ENCODE data around the gene ARPC5.

ARPC5 gene

GRCh38 chr1:183585038-183585437 is 50.5 kb downstream of the ARPC5 start:
- DNase-seq (ENCODE audit: low spot score): no peak

DNA sequence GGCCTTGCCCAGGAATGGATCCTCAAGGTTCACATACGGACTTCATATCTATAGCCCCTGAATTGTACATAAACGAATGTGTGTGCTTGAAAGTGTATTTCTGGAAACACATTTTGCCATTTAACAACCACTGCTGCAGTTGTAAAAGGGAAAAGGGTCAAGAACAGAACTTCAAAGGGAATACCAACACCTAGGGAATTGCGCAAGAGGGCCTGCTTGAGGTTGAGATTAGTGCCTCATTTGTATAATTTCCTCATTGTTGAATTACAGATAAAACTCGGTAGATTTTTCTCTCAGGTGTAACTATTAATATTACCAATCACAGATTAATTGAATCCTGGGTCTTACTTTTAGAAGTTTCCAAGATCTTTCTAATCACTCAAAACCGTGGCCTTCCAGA is 51.4 kb downstream of the ARPC5 start:
- DNase-seq (ENCODE audit: low spot score): no peak

GRCh38 chr1:183583466-183583865 is 52.1 kb downstream of the ARPC5 start:
- DNase-seq (ENCODE audit: low spot score): no peak

- no peak for DNase-seq (ENCODE audit: low spot score)
These were observed 53.4 kb downstream of the ARPC5 start for GRCh38 chr1:183582021-183582713.

GRCh38 chr1:183580281-183580682 is 55.3 kb downstream of the ARPC5 start:
- DNase-seq (ENCODE audit: low spot score): no peak

DNA sequence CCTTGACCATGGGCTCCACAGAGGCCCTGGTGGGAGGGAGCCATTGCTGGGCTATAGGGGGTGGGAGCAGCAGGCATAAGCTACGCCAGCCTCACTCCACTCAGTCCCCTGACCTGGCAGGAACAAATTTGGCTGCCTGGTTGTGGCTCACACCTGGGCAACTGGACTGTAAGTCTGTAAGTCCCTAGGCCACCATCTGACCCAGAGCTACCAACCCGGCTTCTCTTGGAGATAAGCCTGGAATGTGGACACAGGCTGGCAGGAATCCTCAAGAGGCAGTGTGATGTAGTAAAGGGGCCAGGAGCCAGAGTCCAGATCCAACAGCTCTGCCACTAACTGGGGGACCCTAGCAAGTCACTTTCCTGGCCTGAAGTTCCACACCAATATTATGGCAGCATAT is 56.7 kb downstream of the ARPC5 start:
- no peak for DNase-seq (ENCODE audit: low spot score)

- no peak for DNase-seq (ENCODE audit: low spot score)
These were observed 57.6 kb downstream of the ARPC5 start for GRCh38 chr1:183577897-183578465.

- DNase-seq (ENCODE audit: low spot score): no peak
These were observed 59.0 kb downstream of the ARPC5 start for GRCh38 chr1:183576537-183576936.

DNA sequence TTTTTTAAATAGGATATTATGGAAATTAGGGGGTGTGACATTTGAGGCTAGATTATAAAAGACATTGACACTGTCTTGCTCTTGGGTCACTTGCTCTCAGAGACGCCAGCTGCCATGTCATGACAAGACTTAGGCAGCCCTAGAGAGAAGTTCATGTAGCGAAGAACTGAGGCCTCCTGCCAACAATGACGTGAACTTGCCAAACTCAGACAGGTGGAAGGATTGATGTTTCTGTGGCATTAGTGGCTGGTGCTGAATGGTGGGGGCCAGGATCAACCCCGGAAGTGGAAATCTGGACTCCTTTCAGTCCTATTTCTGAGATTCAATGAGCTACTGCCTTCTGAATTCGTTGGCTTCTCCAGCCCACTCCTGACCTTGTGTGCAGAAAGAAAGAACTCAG is 60.0 kb downstream of the ARPC5 start:
- no peak for DNase-seq (ENCODE audit: low spot score)

GRCh38 chr1:183572721-183573120 is 62.9 kb downstream of the ARPC5 start:
- no peak for DNase-seq (ENCODE audit: low spot score)

GRCh38 chr1:183571678-183572268 is 63.8 kb downstream of the ARPC5 start:
- DNase-seq (ENCODE audit: low spot score): peak; percentile 57

All from hepatic stellate cell (primary cell).